GM19372 (cell line): ENCODE results near the gene SESN2.

ENCODE experiments used
- ATAC-seq: cut with Tn5 transposase; IDR thresholded peaks from one replicate; pipeline ENCODE4 v1.9.1; 2021; ENCODE audit warnings: mild to moderate bottlenecking, low read depth, moderate library complexity; ENCODE audit not compliant: unreplicated experiment

SESN2 gene

DNA sequence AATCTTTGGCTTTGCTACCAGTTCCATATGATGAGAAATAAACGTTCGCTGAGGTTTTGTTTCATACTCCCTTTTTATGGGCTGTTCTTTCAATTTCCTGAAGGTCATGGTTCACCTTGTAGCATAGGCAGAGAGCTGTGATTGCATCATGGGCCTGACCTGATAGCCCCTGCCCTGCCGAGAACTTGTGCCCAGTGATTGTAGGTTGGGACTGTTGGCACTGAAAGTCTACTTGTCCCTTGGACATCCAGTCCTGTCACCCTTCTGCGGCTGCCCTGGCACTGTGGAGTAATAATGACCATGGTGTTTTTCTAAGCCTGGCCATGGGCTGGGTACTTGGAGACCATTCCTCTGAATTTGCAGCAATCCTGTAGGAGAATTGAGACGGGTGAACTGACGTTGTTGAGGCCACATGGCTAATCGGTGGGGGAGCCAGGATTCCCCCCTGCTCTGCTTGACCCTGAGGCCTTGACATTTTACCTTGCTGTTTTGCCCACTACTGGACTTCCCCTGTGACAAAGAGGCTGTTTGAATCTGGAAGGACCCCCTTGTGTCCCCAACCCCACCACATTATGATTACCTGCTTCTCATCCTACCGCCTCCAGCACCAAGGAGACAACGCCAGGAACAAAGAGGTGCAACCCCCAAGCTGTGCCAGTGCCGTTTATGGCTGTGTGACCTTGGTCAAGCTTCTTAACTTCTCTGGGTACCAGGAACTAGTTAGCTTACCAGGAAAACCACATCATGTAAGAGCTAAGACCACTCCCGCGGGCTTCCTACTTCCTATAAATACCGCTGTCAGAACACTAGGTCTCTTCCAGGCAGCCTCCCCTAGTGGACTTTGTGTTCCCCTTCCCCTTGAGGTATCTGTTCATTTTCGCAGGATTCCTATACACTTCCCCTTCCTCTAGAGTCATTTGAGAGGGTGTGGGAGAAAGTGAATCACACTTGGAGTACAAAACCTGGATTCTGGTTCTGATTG is 23.4 kb downstream of the SESN2 start:
- ATAC-seq = no peak

- no peak for ATAC-seq
Measured at GRCh38 chr1:28286111-28286510, 26.8 kb downstream of the SESN2 start.

DNA sequence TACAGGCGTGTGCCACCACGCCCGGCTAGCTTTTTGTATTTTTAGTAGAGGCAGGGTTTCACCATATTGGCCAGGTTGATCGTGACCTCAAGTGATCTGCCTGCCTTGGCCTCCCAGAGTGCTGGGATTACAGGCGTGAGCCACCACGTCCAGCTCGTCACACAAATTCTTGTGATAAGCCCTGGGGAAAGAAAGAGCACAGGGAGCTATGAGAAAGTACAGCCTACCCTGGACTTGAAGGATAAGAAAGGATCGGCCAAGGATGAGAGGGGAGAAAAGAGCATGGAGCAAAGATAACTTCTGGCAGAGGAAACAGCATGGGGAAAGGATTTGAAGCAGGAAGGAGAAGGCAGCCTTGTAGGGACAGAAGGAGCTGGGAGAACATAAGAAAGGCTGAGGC is 29.2 kb downstream of the SESN2 start:
- no peak for ATAC-seq

- ATAC-seq = no peak
Measured at GRCh38 chr1:28290851-28291250, 31.5 kb downstream of the SESN2 start.

DNA sequence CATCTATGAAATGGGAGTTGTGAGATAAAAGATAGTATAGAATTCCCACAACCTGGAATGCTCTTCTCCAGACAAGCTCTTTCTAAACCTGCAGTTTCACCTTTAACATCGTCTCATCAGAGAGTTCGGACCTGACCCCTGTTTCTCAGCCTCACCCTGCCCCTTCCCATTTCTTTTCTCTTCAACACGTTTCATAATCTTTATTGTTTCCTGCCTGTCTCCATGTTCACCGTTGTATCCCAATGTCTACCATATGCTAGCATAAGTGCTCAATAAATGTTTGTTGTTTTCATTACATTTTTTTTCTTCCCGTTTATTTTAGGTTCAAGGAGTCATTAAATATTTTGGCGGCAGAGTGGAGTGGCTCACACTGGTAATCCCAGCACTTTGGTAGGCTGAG is 32.4 kb downstream of the SESN2 start:
- no peak for ATAC-seq

- no peak for ATAC-seq
Measured at GRCh38 chr1:28295936-28296335, 36.6 kb downstream of the SESN2 start.

DNA sequence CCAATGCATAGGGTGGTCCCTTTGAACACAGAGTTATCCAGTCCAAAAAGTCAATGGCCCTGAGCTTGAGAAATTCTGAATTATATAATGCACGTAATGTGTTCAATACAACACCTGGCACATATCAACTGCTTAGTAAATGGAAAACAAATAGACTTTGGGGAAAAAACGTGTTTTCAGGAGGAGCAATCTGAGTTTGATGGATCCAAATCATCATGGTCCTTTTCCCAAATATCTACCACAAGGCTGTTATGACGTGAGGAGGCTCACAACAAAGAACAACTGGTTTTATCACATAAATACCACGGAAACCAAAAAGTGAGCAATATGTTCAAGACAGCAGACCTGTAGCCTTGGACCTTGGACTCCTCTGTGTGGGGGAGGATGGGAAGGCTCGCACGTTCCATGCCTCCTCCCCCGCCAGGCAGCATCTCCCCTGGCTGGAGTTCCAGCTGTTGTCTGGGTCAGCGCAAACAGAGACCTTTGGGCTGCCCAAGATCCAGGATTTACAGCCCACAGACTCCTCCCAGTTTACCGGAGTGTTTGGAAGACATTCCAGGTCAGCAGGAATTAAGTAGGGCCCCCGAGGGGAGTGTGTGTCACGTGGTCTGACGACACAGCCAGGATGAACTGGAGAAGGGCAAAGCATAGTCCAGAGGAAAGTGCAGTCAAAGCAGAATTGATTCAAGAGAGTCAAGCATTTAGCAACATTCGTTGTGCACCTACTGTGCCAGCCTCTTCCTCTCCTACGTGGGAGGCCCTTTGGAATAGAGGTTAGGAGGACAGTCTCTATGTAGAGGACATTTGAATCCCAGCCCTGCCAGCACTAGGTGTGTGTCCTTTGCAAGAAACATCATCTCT is 37.3 kb downstream of the SESN2 start:
- ATAC-seq = no peak

DNA sequence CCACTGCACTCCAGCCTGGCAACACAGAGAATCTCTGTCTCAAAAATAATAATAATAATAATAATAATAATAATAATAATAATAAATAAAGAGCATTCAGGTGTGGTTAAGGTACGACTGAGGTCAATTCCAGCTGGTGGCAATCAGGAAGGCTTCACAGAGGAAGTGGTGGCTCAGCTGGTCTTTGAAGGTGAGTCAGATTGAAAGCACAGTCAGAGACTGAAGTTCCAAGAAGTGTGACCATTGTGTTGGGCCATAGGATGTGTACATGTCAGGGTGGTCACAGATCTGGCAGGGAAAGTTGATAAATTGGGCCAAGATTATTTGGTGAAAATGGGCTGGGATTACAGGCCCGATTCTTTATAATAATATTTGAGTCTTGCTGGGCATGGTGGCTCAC is 38.5 kb downstream of the SESN2 start:
- ATAC-seq = no peak

- no peak for ATAC-seq
Measured at GRCh38 chr1:28298438-28298837, 39.1 kb downstream of the SESN2 start.

GRCh38 chr1:28301368-28302174 is 42.3 kb downstream of the SESN2 start:
- ATAC-seq = no peak

DNA sequence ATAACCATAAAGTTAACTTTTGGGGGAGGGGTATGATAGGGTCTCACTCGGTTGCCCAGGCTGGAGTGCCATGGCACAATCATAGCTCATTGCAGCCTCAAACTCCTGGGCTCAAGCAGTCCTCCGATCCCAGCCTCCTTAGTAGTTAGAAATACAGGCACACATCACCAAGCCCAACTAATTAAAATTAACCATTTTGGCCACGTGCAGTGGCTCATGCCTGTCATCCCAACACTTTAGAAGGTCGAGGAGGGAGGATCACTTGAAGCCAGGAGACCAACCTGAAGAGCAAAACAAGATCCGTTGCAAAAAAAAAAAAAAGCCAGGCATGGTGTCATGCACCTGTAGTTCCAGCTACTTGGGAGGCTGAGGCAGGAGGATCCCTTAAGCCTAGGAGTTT is 42.9 kb downstream of the SESN2 start:
- no peak for ATAC-seq

GRCh38 chr1:28306301-28306949 is 47.1 kb downstream of the SESN2 start:
- no peak for ATAC-seq

GRCh38 chr1:28308750-28309149 is 49.4 kb downstream of the SESN2 start:
- ATAC-seq = no peak

DNA sequence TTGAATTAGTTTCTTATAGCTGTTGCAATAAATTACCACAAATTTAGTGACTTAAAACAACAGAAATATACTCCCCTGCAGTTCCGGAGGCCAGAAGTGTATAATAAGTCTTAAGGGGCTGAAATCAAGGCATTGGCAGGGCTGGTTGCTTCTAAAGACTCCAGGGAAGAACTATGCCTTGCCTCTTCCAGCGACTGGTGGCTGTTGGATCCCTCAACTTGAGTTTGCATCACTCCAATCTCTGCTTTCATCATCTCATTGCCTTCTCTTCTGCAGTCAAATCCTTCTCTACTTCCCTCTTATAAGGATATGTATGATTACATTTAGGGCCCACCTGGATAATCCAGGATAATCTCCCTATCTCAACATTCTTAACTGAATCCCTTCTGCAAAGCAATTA is 50.4 kb downstream of the SESN2 start:
- ATAC-seq = no peak

DNA sequence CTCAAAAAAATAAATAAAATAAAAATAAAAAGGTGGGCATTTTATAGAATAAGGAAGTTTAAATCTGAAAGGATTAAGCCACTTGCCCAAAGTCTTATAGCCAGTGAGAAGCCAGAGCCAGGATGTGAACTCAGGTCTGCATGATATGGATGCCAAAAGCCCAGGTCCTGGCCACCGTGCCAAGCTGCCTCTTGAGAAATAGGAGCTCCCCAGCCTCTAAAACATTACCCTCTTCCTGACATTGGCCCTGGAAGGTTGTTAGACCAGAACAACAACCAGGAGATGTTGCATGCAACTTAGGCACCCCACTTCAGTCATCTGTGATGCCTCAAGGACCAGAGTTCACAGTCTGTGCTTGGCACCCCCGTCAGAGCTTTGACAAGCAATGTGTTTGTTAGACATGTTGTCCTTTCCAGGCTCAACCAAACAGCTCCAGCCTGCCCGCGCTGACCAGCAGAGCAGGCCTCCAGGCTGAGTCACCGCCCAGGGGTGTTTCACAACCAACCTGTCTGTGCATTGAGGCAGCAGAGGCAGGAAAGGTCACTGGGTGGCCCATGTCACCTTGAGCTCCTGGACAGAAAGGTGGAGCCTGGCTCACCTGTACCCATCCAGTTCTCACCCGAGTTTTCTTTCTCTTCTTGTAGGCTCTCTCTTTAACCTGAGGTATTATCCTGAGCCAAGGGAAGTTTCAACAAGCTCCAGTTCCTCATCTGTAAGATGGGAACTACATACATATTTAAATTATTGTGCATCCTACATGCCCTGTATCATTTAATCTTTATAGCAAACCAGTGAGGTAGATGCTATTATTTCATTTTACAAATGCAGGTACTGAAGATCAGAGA is 54.6 kb downstream of the SESN2 start:
- no peak for ATAC-seq

DNA sequence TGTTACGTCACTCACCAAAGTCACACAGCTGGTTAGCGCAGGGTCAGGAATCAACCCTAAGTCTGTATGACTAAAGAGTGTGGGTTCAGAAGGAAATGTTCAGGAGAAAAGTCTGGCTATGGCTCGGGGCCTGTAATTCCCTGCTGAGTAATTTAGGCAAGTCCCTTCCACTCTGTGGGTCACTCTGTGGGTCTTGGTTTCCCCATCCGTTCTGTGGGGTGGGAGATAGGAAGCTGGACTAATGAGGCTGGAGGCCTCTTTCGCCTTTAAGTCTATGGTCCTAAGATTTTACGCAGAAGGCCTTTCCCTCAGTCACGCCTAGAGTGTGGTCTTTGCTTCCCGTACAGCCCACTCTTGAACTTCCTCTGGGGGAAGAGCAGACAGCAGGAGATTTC is 55.2 kb downstream of the SESN2 start:
- no peak for ATAC-seq

DNA sequence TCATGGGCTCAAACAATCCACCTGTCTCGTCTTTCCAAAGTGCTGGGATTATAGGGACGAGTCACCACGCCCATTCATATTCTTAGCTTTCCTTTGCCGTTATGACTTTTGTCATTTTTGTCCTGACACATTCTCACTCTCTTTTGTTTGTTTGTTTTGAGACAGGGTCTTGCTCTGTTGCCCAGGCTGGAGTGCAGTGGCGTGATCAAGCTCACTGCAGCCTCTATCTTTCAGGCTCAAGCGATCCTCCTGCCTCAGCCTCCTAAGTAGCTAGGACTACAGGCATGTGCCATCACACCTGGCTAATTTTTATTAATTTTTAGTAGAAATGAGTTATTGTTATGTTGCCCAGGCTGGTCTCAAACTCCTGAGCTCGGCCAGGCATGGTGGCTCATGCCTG is 57.7 kb downstream of the SESN2 start:
- ATAC-seq = no peak

GRCh38 chr1:28322194-28322593 is 62.9 kb downstream of the SESN2 start:
- ATAC-seq = no peak

GRCh38 chr1:28323720-28324119 is 64.4 kb downstream of the SESN2 start:
- no peak for ATAC-seq
